ENCODE results near the gene SIPA1L2. TPM values are rescaled to one million over a fixed set of nuclear protein-coding genes. Genes with fewer than 3 reads are reported as not detected.

Gene SIPA1L2
- total and polyA plus RNA-seq, 10 of the 15 experiments (the other 5 are each of a cell fraction or from before 2014, with no cell fraction given): 0.01 to 0.18 TPM; not detected in 8

- ChIA-PET SMC1A (ENCODE audit: uncharacterized antibody, unreplicated experiment) (no interaction called here), POLR2A (no interaction called here), CTCF (interaction anchor here (1.1 kb wide), 1 partner anchor 13 kb away, joined by 3 read pairs; no protein-coding TSS in a partner anchor), RAD21 (ENCODE audit: unreplicated experiment) (interaction anchor here (0.6 kb wide), 1 partner anchor 29 kb away, joined by 3 read pairs; no protein-coding TSS in a partner anchor)
- BruUV-seq (replicated peaks): no TSS peak
- TF ChIP-seq, protein P1, sequence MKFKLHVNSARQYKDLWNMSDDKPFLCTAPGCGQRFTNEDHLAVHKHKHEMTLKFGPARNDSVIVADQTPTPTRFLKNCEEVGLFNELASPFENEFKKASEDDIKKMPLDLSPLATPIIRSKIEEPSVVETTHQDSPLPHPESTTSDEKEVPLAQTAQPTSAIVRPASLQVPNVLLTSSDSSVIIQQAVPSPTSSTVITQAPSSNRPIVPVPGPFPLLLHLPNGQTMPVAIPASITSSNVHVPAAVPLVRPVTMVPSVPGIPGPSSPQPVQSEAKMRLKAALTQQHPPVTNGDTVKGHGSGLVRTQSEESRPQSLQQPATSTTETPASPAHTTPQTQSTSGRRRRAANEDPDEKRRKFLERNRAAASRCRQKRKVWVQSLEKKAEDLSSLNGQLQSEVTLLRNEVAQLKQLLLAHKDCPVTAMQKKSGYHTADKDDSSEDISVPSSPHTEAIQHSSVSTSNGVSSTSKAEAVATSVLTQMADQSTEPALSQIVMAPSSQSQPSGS (IDR thresholded peaks at IDR 0.05; ENCODE audit: low read length): no peak
- TF ChIP-seq RUNX3 (IDR thresholded peaks at IDR 0.05; ENCODE audit: low read length): no peak
- TF ChIP-seq SRF (IDR thresholded peaks at IDR 0.05; ENCODE audit: low read depth in 2 of 2, low read length in 2 of 2): no peak
- TF ChIP-seq, protein P2, sequence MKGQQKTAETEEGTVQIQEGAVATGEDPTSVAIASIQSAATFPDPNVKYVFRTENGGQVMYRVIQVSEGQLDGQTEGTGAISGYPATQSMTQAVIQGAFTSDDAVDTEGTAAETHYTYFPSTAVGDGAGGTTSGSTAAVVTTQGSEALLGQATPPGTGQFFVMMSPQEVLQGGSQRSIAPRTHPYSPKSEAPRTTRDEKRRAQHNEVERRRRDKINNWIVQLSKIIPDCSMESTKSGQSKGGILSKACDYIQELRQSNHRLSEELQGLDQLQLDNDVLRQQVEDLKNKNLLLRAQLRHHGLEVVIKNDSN (IDR thresholded peaks at IDR 0.05; ENCODE audit: borderline replicate concordance, extremely low read length, insufficient read depth, low read depth, low read length): no peak
- TF ChIP-seq GABPA (IDR thresholded peaks at IDR 0.05; ENCODE audit: low read depth): no peak
- TF ChIP-seq IRF4 (IDR thresholded peaks at IDR 0.05; ENCODE audit: low read depth, low read length): no peak
- no peak for TF ChIP-seq CEBPB (IDR thresholded peaks at IDR 0.05; ENCODE audit: borderline replicate concordance in 1 of 2, low read depth in 2 of 2, low read length in 2 of 2)
- no peak for TF ChIP-seq HDGF (IDR thresholded peaks at IDR 0.05)
- Histone ChIP-seq H4K20me1 (ENCODE audit: control insufficient read depth, insufficient read depth) (no peaks in the 10 kb centered on the region), H3K4me3 (no peak overlapping the region), H3K9me3 (replicated peaks; ENCODE audit: control insufficient read depth, insufficient read depth, low read length) (no peaks in the 10 kb centered on the region), H3K27ac (ENCODE audit: control insufficient read depth, insufficient read depth) (no peak overlapping the region), H3K4me1 (ENCODE audit: control insufficient read depth, insufficient read depth, low read length) (peaks cover 36% of the 10 kb centered on the region), H3K36me3 (ENCODE audit: control insufficient read depth in 2 of 2, insufficient read depth in 2 of 2, low read length in 1 of 2) (no peaks in the 10 kb centered on the region), H3K4me2 (ENCODE audit: control insufficient read depth, insufficient read depth) (no peak overlapping the region), H3K27me3 (replicated peaks in 1 of 2; ENCODE audit: control insufficient read depth in 2 of 2, insufficient read depth in 2 of 2, low read length in 1 of 2) (no peaks in the 10 kb centered on the region), H2AFZ (ENCODE audit: control insufficient read depth, low read depth, low read length) (no peak overlapping the region), H3K79me2 (ENCODE audit: control insufficient read depth, insufficient read depth, low read length) (no peaks in the 10 kb centered on the region), H3K9ac (ENCODE audit: control insufficient read depth, insufficient read depth, low read length) (no peak overlapping the region)
- in situ Hi-C loops (cut with MboI) (no loop called here), intact Hi-C loops (cut with micrococcal nuclease; ENCODE audit: unreplicated experiment) (no loop called here)
- FAIRE-seq: no peak
- 87% methylated on average over 3 of the region's 3 CpGs for WGBS (ENCODE audit: insufficient coverage, insufficient replicate concordance, low lambda C conversion rate, missing lambda C conversion rate)
- no peak for DNase-seq (ENCODE audit: low read depth, low spot score)
- no peak for ATAC-seq
These were observed 31.8 kb downstream of the SIPA1L2 start for GRCh38 chr1:232598133-232598532.

Measured in GM12878 (cell line).